Adipocyte (in vitro differentiated cells): Measurements from ENCODE around the gene TBX4.

Source experiments
- DNase-seq: peaks from one replicate; pipeline ENCODE4 v3.0.0-alpha.2; 2015; ENCODE audit warnings: low read depth
- H3K27me3 ChIP-seq: replicated peaks from 2 replicates; pipeline ENCODE4 v1.7.0; 2013; ENCODE audit warnings: mild to moderate bottlenecking, low read length, moderate library complexity; ENCODE audit not compliant: control insufficient read depth, insufficient read depth
- H3K36me3 ChIP-seq: 2 replicates; pipeline ENCODE4 v1.7.0; 2013; ENCODE audit warnings: low read length, mild to moderate bottlenecking, moderate library complexity; ENCODE audit not compliant: control insufficient read depth, insufficient read depth, severe bottlenecking
- H3K4me1 ChIP-seq: 2 replicates; pipeline ENCODE4 v1.7.0; 2013; ENCODE audit warnings: mild to moderate bottlenecking, low read length, moderate library complexity; ENCODE audit not compliant: control insufficient read depth, insufficient read depth
- H3K4me3 ChIP-seq: 2 replicates; pipeline ENCODE4 v1.7.0; 2013; ENCODE audit warnings: mild to moderate bottlenecking, low read length, moderate library complexity
- H3K9ac ChIP-seq: 2 replicates; pipeline ENCODE4 v1.7.0; 2013; ENCODE audit warnings: mild to moderate bottlenecking, low read length, moderate library complexity
- H3K9me3 ChIP-seq: 2 replicates; pipeline ENCODE4 v1.7.0; 2013; ENCODE audit warnings: mild to moderate bottlenecking, low read length, moderate library complexity; ENCODE audit not compliant: control insufficient read depth

The TBX4 gene

DNA sequence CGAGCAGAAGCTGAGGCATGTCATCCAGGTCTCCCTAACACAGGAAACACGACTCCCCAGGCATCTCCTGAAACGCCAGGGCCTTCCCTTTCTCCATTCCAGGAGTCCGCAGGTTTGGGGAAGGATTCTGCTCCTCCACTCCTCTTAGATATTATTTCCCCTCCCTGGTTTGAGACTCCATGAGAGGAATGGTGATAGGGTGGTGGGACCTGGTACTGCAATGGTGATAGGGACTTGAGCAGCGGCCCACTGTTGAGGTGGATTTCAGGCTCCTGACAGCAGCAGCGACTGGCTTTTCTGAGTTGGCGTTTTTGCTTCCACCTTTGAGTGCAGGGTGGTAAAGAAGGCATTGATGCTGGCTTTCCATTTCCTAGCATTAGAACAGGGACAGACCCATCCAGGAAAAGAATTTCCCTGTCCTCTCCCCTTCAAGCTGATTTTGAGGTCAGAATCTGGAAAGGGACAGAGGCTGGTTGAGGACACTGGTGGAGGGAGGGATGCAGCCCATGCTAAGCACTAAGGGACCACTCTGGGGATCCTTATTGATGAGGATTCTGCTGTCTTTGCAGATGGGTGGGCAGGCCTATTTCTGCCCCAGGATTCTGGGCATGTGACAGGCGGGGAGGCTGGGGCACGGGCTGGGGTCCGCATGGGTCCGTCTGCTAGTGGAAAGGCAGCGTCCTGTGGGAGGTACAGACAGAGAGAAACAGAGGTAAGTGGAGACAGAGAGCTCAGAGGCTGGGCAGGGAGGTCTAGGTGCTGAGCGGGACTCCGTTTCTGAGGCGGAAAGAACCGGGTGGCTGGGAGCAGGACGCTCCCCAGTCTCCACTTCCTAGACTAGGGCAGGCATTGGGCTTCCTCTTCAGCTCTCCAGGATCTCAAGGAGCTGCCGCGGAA lies 1.3 kb upstream of the TBX4 start:
- Histone ChIP-seq H3K4me1 (peaks cover 3% of the 10 kb centered on the region), H3K4me3 (no peak overlapping the region), H3K27me3 (peaks cover 32% of the 10 kb centered on the region), H3K9ac (no peak overlapping the region), H3K36me3 (no peaks in the 10 kb centered on the region), H3K9me3 (no peaks in the 10 kb centered on the region)
- DNase-seq, result no peak

DNA sequence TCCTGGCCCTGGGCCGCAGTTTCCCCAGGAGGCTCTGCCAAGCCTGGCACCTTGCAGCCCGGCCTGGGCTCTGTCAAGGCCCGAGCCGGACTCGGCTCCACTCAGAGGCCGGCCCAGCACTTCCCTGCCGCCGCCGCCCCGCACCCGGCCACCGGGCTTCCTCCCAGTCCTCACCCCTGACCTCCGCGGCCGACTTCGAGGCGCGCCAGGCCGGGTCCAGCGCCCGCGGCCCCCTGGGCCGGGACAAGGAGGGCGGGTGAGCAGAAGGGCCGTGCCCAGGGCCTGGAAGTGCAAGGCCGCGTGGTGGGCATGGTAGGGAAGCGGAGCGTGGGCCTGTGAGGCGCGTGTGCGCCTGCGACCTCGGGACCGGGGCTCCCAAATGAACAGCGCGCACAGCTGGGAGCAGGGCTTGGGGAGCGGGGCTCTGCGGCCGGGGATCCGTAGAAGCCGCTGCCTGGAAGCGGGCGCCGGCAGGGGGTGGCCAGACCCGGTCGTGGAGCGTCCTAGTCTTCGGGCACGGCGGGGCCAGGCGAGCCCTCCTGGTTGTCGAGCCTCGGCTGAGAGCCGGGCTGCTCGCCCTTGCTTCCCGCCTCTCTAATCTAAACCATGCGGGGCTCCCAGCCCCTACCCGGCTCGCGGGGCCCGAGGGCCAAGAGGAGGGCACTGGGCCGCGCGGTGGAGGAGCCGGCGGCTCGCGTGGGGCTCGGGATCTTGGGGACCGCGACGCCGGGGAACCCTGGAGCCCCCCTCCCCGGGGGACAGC lies 503 bp upstream of the TBX4 start:
- peaks cover 35% of the 10 kb centered on the region for H3K27me3 ChIP-seq
- H3K9ac ChIP-seq, result no peak overlapping the region
- peak; percentile 8 for DNase-seq
- no peaks in the 10 kb centered on the region for H3K9me3 ChIP-seq
- peaks cover 3% of the 10 kb centered on the region for H3K4me1 ChIP-seq
- H3K4me3 ChIP-seq, result peak overlapping the region; percentile 58
- no peaks in the 10 kb centered on the region for H3K36me3 ChIP-seq

DNA sequence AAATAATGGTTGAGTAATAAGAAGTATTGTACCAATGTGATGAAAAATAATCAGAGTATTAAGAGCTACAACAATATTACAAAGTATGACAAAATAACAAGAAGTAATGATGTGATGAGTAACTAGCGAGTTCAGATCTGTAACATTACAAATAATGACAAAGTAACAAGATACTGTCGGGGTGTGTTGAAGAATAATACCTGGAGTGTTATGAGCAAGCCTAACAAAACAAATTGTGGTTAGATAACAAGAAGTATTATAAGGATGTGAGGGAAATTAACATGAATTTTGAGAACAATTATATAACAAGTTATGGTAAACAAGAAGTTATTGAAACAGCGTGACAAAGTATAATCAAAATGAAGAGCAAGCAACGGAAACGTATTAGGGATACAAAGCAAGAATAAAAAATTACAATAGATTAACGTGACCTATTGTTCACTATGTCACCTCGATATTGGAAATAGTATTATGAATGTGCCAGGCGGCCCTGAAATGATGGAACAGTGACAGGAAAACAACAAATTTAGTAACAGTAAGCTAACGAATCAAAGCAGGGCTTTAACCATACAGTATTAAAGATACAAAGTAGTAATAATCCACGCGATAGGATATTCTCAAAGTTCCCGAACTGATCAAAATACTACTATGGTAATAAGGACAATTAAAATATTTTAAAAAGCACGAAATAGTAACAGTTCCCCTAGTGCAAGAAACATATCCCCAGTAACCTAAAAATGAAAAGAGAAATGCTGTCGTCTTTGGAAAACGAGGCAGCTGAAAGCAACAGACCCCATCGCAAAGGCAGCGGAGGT lies 1.6 kb downstream of the TBX4 start:
- no peaks in the 10 kb centered on the region for H3K36me3 ChIP-seq
- peaks cover 3% of the 10 kb centered on the region for H3K4me1 ChIP-seq
- DNase-seq, result no peak
- H3K9me3 ChIP-seq, result no peaks in the 10 kb centered on the region
- H3K9ac ChIP-seq, result no peak overlapping the region
- no peak overlapping the region for H3K4me3 ChIP-seq
- peaks cover 51% of the 10 kb centered on the region for H3K27me3 ChIP-seq

DNA sequence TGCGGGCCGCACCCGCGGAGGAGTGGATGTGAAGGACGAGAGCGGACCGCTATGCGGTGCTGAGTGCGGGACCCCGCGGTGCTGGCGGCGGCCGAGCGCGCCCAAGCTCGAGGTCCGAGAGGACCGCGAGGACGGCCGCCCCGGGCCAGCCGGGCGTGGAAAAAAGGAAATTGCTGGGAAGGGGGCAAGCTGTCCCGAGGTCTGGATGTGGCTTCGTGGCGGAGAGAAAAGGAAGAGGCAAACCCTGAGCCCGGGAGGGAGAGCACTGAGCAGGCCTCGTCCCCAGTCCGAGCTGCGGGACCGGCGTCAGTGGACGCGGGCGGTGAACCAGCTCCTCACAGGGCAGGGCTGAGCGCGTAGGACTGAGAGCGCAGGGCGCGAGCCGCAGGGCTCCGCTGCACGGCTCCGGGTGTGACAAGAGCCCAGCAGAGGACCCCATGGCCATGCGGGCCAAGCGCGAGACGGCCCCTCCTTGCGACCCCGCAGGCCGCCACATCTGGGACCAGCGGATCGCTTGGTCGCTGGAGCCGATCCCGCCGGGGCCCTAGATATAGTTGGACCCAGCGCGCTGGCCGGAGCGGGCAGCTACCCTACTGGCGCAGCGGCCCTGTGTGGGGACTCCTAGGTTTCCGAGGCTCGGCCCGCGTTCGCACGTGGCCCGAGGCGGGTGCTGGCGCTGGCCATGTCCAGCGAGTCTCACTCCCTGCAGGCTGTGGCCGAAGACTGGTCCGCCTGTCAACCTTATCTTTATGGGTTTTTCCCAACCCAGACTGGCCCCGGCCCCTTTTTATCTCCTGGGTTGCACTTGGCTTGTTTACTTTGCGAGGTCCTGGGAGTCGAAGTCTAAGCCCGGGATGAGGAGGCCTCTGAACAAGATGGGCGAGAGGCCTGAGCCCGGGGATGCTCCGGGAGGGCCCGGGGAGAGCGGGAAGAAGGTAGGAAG lies 2.4 kb downstream of the TBX4 start:
- DNase-seq, result no peak
- Histone ChIP-seq H3K36me3 (no peaks in the 10 kb centered on the region), H3K9me3 (no peaks in the 10 kb centered on the region), H3K4me1 (peaks cover 3% of the 10 kb centered on the region), H3K4me3 (no peak overlapping the region), H3K27me3 (peaks cover 55% of the 10 kb centered on the region), H3K9ac (no peak overlapping the region)

DNA sequence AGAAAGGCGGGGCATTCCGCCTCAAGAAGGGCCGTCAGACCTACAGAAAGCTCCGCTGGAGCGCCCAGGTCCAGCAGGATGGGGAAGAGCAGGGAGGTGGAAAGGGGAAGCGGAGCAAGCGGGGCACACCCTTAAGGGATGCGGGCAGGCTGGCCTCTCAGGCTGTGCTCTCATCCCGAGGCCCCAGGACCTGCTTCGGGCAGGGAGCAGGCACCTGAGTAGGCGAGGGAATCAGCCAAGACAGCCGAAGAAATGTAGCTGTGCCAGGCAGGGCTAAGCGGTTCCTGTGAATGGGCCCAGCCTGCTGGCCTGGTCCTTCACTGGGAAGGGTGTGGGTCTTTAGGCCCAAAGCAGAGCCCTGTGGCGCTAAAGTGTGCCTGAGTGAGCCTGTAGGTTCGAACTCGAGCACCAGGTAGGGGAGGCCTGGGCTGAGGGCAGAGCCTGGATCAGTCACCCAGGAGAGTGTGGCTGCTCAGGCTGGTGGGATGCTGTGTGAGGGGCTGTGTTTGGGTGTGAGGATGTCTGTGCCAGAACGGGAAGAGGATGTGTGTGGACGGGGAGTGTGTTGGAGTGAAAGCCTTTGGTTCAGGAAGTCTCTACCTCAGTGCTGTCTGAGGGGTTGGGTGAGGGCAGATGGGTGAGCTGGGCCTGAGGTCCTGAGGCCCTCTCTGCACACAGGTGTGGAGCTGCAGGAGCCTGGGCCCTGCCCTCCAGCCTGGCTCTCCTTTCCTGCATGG lies 3.3 kb downstream of the TBX4 start:
- Histone ChIP-seq H3K36me3 (no peaks in the 10 kb centered on the region), H3K9ac (no peak overlapping the region), H3K4me1 (peaks cover 3% of the 10 kb centered on the region), H3K4me3 (no peak overlapping the region), H3K27me3 (peaks cover 58% of the 10 kb centered on the region), H3K9me3 (peaks cover 4% of the 10 kb centered on the region)
- no peak for DNase-seq

DNA sequence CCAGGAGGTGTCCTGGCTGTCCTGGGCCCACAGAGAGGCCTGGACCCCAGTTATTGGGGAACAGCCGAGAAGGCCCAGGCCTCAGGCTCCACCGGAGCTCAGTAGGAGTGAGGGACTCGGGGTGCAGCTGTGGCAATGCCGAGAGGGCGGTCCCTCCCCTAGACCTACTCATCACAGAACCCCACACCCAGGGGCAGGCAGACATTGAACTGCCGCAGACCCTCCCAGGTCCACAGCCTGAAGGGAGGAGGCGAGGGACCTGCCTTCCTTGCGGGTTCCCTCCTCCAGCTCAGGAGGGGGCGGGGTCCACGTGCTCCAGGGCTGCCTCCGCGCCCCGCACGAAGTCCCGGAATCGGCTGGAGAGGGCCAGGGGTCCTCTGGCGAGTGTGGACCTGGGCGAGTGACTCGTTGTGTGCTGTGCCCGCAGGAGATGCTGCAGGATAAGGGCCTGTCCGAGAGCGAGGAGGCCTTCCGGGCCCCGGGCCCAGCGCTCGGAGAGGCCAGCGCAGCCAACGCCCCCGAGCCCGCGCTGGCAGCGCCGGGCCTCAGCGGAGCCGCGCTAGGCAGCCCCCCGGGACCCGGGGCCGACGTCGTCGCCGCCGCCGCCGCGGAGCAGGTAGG lies 3.9 kb downstream of the TBX4 start:
- Histone ChIP-seq H3K27me3 (peaks cover 60% of the 10 kb centered on the region), H3K4me1 (peaks cover 3% of the 10 kb centered on the region), H3K9ac (no peak overlapping the region), H3K9me3 (peaks cover 9% of the 10 kb centered on the region), H3K4me3 (no peak overlapping the region), H3K36me3 (no peaks in the 10 kb centered on the region)
- DNase-seq, result no peak

DNA sequence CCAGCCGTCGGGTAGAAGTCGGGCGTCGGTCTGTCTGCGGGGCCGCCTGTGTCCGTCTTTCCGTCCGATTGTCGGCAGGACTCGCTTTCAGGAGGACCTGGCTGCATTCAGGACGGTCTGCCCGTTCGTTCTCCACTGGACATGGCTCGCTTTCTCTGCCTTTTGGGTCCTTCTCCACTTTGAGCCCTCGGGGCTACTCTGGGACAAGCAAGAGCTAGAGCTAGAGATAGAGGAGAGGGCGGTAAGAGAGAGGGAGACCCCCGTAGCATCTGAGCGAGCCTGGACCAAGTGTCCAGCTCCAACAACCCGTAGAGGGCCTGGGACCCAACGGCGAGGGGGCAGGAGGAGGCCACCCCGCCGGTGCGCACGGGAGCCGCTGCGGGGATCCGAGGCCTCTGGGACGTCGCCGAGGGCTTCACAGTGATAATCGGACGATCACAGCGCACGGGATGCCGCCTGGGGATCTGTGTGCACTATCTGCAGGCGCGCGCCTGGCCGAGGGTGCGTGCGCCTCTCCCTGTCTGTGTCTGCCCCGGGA lies 4.5 kb downstream of the TBX4 start:
- Histone ChIP-seq H3K9me3 (peaks cover 9% of the 10 kb centered on the region), H3K4me3 (no peak overlapping the region), H3K27me3 (peaks cover 61% of the 10 kb centered on the region), H3K4me1 (peaks cover 3% of the 10 kb centered on the region), H3K9ac (no peak overlapping the region), H3K36me3 (no peaks in the 10 kb centered on the region)
- no peak for DNase-seq

DNA sequence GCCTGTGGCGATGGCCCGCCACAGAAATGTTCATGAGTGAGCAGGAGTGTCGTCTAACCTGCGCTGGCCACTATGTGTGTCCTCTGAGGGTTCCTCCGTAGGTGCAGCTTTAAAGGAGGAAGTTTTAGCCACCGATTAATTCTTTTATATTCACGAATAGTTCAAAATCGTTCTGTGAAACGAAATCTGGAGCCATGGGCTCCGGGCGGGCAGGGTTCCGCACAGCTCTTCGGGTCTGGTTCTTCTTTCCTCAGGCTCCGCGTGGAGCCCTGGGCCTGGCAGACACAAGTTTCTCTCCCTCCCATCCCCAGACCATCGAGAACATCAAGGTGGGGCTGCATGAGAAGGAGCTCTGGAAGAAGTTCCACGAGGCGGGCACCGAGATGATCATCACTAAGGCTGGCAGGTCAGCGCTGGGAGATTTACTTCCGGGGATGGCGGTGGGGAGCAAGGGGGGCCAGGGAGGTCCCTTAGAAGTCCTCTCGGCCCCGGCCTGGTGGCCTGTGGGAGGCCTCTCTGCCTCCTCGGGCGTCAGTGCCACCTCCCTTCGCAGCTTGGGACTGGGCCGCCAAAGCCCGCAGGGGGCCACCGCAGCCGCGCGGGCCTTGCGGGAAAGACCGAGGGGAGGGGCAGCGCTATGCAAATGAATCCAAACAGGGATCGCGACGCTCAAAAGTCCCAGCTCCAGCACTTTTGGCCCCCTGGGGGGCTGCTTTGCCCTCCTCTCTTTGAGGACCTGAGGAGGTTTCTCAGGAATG lies 5.2 kb downstream of the TBX4 start:
- peaks cover under 1% of the 10 kb centered on the region for H3K4me1 ChIP-seq
- peaks cover 61% of the 10 kb centered on the region for H3K27me3 ChIP-seq
- no peak overlapping the region for H3K9ac ChIP-seq
- no peak overlapping the region for H3K4me3 ChIP-seq
- H3K9me3 ChIP-seq, result peaks cover 9% of the 10 kb centered on the region
- DNase-seq, result no peak
- no peaks in the 10 kb centered on the region for H3K36me3 ChIP-seq

DNA sequence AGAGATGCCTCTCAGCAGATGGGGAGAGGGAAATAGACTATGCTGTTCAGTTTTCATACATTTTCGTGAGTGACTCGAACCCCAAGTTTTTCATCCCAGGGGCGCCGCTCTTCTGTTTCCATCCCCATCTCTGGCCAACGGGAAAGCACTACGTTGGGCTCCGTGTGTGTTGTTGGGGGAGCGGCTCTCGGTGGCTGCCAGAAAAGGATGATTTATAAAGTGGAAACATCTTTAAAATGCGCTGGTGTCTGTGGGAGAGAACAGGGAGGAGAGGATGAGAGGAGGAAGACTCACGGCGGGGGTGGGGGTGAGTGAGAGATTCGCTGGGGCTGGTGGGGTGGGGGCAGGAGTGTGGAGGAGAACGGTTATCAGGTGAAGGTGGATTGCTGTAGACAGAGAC lies 5.8 kb downstream of the TBX4 start:
- Histone ChIP-seq H3K9ac (no peak overlapping the region), H3K27me3 (peaks cover 67% of the 10 kb centered on the region), H3K9me3 (peaks cover 9% of the 10 kb centered on the region), H3K4me1 (no peaks in the 10 kb centered on the region), H3K36me3 (no peaks in the 10 kb centered on the region), H3K4me3 (no peak overlapping the region)
- DNase-seq, result no peak
